AG04450 (cell line): ENCODE measurements around the gene C22orf42. TPM values are rescaled to one million over a fixed set of nuclear protein-coding genes. Genes with fewer than 3 reads are reported as not detected.
"Not testable (repeated sequence)": the region's sequence is repeated elsewhere in the genome, so short reads cannot be mapped to it uniquely, and the experiment has no call there.

ENCODE experiments used
- CTCF ChIA-PET: fragments of 300-600, 350-600 bp; formaldehyde crosslinking; extraction: SDS; loops from one replicate; lab custom pipeline; 2022; ENCODE audit warnings: antibody characterized with exemption, inconsistent platforms; lab: Charles Lee
- POLR2A ChIA-PET: fragments of 350-600 bp; formaldehyde crosslinking; extraction: SDS; loops from one replicate; lab custom pipeline; 2021; ENCODE audit warnings: antibody characterized with exemption, inconsistent platforms; lab: Yijun Ruan, JAX
- DNase-seq: peaks from one replicate; pipeline ENCODE4 v3.0.0-alpha.2; 2011; ENCODE audit warnings: low read depth, low spot score
- H3K27ac ChIP-seq: one replicate; pipeline ENCODE4 v1.5.1; 2012; ENCODE audit warnings: low read depth, low read length, control low read depth
- H3K27me3 ChIP-seq: one replicate; pipeline ENCODE4 v1.6.0; 2012; ENCODE audit warnings: low read length; ENCODE audit not compliant: control insufficient read depth, insufficient read depth
- H3K4me3 ChIP-seq: 2 replicates; pipeline ENCODE4 v1.5.1; 2011; ENCODE audit warnings: mild to moderate bottlenecking, low read depth, low read length, control low read depth
- H3K9me3 ChIP-seq: 2 replicates; pipeline ENCODE4 v1.5.1; 2012; ENCODE audit warnings: low read length; ENCODE audit not compliant: control insufficient read depth, insufficient read depth
- polyA plus RNA-seq: library from polyadenylated mRNA; depleted of rRNA; stranded (reverse); fragments of >200 nt; gene quantifications from 2 replicates; pipeline ENCODE4 v1.2.3, GENCODE V29; 2011
- TF ChIP-seq, protein P1 (sequence below): IDR thresholded peaks from 2 replicates; pipeline ENCODE4 v1.5.1; 2011; ENCODE audit warnings: low read depth, low read length, control low read depth, inconsistent platforms

The C22orf42 gene
- polyA plus RNA-seq, 1 experiment, result not detected

DNA sequence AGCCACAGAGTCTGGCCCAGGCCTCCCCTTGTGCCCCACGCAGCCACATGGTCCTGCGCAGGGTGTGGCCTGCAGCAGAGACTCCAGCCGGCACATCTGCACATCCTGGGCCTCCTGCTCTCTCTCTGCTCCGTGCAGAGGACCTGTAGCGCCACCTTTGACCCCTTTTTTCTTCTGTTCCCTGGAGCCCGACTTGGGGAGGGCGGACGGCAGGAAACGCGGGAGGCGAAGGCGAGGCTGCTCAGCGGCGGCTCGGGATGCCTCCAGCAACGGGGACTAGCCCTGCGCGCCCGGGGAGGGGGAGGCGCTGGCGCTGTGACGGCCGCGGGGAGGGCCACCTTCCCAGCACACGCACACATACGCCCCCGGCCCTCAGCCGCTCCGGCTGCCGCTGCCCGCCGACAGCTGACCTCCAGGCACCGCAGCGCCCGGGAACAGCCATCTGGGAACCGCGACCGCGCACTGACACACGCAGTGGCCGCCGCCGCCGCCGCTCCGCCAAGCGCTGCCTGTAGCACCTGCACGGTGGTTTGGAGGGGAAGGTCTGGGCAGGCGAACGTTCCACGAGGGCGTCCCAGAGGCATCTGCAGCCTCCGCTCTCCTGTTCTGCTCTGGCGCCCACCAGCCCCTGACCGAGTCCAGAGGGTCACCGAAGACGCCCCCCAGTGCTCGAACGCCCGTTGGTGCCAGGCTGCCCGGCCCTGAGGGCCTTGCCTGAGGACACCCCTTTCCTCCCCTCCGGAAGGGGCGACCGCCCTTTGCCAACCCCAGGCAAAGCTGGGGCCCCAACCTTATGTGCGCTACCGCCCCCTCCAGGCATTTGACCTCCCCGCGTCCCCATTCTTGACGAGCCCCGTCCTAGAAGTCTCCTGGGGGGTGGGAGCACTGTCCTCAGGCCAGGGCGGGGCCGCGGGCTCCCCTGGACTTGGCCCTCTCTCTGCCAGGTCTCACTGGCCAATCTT lies 16.9 kb upstream of the C22orf42 start:
- Histone ChIP-seq H3K27me3 (no peaks in the 10 kb centered on the region), H3K27ac (no peak overlapping the region), H3K4me3 (no peak overlapping the region), H3K9me3 (no peaks in the 10 kb centered on the region; the same call in 1 of the 2 replicates)
- no peak for DNase-seq
- TF ChIP-seq, protein P1, sequence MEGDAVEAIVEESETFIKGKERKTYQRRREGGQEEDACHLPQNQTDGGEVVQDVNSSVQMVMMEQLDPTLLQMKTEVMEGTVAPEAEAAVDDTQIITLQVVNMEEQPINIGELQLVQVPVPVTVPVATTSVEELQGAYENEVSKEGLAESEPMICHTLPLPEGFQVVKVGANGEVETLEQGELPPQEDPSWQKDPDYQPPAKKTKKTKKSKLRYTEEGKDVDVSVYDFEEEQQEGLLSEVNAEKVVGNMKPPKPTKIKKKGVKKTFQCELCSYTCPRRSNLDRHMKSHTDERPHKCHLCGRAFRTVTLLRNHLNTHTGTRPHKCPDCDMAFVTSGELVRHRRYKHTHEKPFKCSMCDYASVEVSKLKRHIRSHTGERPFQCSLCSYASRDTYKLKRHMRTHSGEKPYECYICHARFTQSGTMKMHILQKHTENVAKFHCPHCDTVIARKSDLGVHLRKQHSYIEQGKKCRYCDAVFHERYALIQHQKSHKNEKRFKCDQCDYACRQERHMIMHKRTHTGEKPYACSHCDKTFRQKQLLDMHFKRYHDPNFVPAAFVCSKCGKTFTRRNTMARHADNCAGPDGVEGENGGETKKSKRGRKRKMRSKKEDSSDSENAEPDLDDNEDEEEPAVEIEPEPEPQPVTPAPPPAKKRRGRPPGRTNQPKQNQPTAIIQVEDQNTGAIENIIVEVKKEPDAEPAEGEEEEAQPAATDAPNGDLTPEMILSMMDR, result no peak
- ChIA-PET CTCF (no interaction called here), POLR2A (no interaction called here)

DNA sequence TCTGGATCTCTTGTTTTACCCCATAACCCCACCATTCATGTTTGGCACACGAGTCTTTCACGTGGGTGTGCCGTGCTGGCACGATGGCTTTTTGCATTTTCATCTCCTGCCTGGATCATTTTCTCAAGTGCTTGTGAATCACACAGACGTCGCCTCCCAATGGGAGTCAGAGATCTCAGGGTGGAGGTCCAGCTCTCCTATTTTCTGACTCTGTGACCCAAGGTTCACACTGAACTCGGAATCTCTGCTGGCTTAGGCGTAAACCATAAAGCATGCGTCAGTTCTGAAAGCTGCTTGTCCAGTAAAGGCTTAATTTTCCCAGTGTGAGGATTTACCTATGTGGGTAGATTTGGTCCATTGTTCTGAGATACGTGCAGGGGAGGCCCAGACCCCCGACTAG lies 16.0 kb upstream of the C22orf42 start:
- H3K27me3 ChIP-seq, result no peaks in the 10 kb centered on the region
- no peak for DNase-seq
- ChIA-PET POLR2A (no interaction called here), CTCF (no interaction called here)
- H3K27ac ChIP-seq, result no peak overlapping the region
- TF ChIP-seq, protein P1, result no peak
- no peak overlapping the region for H3K4me3 ChIP-seq
- no peaks in the 10 kb centered on the region; the same call in 1 of the 2 replicates for H3K9me3 ChIP-seq

DNA sequence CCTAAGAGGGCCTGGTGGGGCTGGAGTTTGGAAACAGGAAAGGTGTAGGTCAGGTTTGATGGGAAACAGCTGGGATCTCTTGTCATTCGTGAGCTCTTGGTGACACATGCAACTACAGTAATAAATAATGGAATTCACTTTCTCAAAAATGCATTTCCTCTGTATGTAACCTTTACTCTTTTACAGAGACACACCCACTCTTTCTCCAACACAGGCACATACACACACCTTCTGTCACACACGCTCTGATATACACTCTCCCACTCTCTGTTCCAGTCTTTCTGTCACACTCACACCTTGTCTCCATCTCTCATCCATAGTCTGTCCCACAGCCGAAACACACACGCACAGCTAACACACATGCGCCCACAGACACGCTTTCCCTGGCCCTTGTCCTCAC lies 6.6 kb upstream of the C22orf42 start:
- POLR2A ChIA-PET, result no interaction called here
- H3K27ac ChIP-seq, result no peak overlapping the region
- no peaks in the 10 kb centered on the region for H3K9me3 ChIP-seq
- TF ChIP-seq, protein P1, result no peak
- CTCF ChIA-PET, result no interaction called here
- H3K4me3 ChIP-seq, result no peak overlapping the region
- H3K27me3 ChIP-seq, result peaks cover 2% of the 10 kb centered on the region
- DNase-seq, result no peak

DNA sequence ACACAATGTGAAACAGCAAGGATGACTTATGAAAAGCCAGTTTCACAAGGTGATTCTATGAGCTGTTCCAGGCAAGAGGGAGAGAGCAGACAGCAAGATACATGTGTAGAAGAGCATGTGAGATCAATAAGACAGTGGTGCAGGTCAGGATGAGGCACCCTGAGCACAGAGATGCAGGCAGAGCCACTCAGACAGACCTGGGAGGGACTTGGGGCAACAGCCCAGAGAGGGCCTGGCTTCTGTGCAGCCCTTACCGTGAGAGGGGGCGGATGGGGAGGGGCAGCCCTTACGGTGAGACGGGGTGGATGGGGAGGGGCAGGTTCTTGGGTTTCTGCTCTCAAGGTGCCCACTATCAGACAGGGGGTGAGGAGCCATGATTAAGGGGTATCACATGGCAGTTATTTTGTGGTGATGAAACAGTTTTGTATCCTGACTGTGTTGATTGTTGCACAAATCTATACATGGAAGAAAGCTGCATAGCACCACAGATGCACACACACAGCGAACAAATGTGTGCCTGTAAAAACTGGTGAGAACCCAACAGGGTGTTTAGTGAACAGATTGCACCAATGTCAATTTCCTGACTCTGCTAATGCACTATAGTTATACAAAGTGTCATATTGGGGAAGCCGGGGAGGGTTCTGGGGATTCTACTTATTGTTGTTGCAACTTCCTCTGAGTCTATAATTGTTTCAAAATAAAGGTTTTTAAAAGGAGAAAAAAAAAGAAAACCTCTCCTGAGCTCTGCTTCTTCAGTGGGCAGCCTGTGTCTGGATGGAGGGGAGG lies 5.2 kb upstream of the C22orf42 start:
- Histone ChIP-seq H3K27ac (no peak overlapping the region), H3K9me3 (no peaks in the 10 kb centered on the region), H3K27me3 (peaks cover 2% of the 10 kb centered on the region), H3K4me3 (no peak overlapping the region)
- no peak for DNase-seq
- ChIA-PET CTCF (interaction anchor here (1.2 kb wide), 1 partner anchor 103 kb away, joined by 3 read pairs; no protein-coding TSS in a partner anchor), POLR2A (no interaction called here)
- TF ChIP-seq, protein P1, result no peak

DNA sequence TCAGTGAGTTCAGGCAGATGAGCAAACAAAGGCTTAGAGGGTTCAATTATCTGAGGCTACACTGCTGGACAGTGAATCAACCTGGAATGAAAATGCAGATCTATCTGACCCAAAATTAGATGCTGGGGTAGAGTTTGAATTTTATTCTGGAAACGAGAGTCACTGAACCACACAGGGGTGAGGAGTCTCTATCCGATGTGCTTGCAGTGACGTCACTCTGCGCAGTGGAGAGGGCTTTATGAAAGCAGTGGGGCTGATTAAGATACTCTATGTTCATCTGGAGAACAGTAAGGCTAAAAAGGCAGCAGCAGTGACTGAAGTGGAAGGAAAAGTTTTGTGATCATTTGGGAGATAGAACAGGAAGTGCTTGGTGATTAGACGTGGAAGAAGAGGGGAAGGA lies 1.3 kb upstream of the C22orf42 start:
- H3K9me3 ChIP-seq, H3K4me3 ChIP-seq, DNase-seq, CTCF ChIA-PET, H3K27me3 ChIP-seq, H3K27ac ChIP-seq, POLR2A ChIA-PET: not testable (repeated sequence)

DNA sequence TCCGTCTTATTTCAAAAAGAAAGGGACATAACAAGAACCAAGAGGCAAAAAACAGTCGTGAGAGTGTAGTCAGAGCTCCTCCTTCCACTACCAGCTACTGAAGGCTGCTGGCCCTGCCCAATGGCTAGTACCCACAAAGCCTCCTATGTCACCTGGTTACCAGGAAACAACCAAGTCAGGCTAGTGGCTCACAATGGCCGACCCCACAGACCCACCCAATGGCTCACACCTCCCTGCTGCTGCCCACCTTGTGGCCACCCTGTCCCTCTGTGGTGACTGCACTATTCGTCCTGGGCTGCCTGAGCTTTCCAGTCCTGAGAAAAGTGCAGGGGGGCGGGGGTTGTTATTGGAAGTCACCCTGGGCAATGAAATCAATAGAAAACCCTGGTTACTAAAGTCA lies 1.5 kb downstream of the C22orf42 start:
- H3K4me3 ChIP-seq, result not testable (repeated sequence)

DNA sequence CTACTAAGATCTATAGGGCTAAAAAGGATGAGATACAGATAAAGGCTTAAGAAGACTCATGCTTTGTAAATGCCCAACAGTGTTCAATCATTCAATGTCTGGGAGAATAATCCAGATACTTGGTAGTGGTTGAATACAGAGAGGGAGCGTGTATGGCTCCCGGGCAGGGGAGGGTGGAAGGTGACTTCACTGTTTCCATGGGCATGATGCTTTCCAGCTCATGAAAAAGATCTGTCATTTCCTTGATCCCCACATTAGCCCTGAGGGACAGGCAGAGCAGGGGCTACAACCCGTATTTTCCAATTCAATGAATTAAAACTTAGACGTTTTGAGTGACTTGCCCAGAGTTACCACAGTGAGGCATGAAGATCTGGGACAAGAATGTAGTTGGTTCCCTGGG lies 4.4 kb downstream of the C22orf42 start:
- not testable (repeated sequence) for H3K4me3 ChIP-seq, H3K27me3 ChIP-seq

More for the DNA sequence above, 1.5 kb downstream of the C22orf42 start:
- H3K27me3 ChIP-seq, H3K9me3 ChIP-seq, POLR2A ChIA-PET, DNase-seq, CTCF ChIA-PET, H3K27ac ChIP-seq: not testable (repeated sequence)

DNA sequence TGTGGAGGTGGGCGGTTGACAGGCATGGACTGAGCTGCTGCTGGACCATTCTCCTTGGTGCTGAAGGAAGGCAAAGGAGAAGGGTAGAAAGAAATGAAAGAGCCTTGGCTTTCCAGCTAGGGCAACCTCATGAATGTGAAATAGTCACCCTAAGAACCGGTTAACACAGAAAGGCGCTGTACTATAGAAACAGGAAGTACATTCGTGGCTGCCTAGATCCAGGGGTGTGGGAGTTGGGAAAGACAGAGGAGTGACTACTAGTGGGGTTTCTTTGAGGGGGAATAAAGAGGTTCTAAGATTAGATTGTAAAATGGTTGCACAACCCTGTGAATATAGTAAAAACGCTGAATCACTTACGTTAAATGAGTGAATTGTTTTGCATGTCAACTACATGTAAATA lies 7.5 kb downstream of the C22orf42 start:
- H3K27ac ChIP-seq, POLR2A ChIA-PET, H3K4me3 ChIP-seq, CTCF ChIA-PET, DNase-seq, H3K27me3 ChIP-seq, H3K9me3 ChIP-seq: not testable (repeated sequence)

More for the DNA sequence above, 4.4 kb downstream of the C22orf42 start:
- POLR2A ChIA-PET, H3K9me3 ChIP-seq, CTCF ChIA-PET, DNase-seq, H3K27ac ChIP-seq: not testable (repeated sequence)
